Type B pancreatic cell (in vitro differentiated cells): Measurements from ENCODE around the gene SLC34A1. TPM values are rescaled to one million over a fixed set of nuclear protein-coding genes. Genes with fewer than 3 reads are reported as not detected.

ENCODE experiments used
- DNase-seq: peaks from one replicate; pipeline ENCODE4 v3.0.0; 2021; ENCODE audit warnings: mixed read lengths; ENCODE audit not compliant: unreplicated experiment; ENCODE audit errors: extremely low spot score
- H3K27ac Mint-ChIP-seq: 2 replicates; pipeline ENCODE4 v1.8.0; 2021; ENCODE audit warnings: mild to moderate bottlenecking, mixed read lengths
- H3K27me3 Mint-ChIP-seq: 2 replicates; pipeline ENCODE4 v1.8.0; 2021; ENCODE audit warnings: mixed read lengths
- H3K36me3 Mint-ChIP-seq: 2 replicates; pipeline ENCODE4 v1.8.0; 2021; ENCODE audit warnings: mixed read lengths
- H3K4me1 Mint-ChIP-seq: one replicate; pipeline ENCODE4 v1.8.0; 2021; ENCODE audit warnings: mixed read lengths; ENCODE audit not compliant: unreplicated experiment
- H3K4me3 Mint-ChIP-seq: 2 replicates; pipeline ENCODE4 v1.8.0; 2021; ENCODE audit warnings: mild to moderate bottlenecking, mixed read lengths
- H3K9me3 Mint-ChIP-seq: 2 replicates; pipeline ENCODE4 v1.8.0; 2021; ENCODE audit warnings: mixed read lengths
- total RNA-seq: library from RNA; stranded (reverse); gene quantifications from 2 replicates; pipeline ENCODE4 v1.2.1, GENCODE V29; 2021; ENCODE audit warnings: low replicate concordance
- TF ChIP-seq, protein P1 (sequence below): fragments of 200-600 bp; sonication (generic); conservative IDR thresholded peaks from 2 replicates; pipeline ENCODE4 v1.5.0; 2021; ENCODE audit warnings: antibody characterized with exemption, mild to moderate bottlenecking

The SLC34A1 gene
- total RNA-seq, 1 donor from 2014 or later, result 0.22 TPM

DNA sequence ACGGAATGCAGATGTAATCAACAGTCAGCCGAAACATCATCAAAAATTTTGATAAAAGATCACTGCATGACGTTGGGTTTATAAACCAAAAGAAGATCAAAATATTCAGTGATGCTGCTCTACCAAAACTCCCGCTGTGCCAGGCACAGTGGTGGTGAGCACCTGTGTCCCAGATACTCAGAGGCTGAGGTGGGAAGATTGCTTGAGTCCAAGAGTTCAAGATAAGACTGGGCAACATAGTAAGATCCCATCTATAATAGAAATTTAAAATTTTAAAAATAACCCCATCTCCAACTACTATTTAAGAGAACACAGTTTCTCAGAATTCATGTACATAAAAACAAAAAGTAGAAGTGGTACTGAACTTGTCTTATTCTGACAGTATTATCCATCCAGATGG lies 36.5 kb upstream of the SLC34A1 start:
- TF ChIP-seq, protein P1, sequence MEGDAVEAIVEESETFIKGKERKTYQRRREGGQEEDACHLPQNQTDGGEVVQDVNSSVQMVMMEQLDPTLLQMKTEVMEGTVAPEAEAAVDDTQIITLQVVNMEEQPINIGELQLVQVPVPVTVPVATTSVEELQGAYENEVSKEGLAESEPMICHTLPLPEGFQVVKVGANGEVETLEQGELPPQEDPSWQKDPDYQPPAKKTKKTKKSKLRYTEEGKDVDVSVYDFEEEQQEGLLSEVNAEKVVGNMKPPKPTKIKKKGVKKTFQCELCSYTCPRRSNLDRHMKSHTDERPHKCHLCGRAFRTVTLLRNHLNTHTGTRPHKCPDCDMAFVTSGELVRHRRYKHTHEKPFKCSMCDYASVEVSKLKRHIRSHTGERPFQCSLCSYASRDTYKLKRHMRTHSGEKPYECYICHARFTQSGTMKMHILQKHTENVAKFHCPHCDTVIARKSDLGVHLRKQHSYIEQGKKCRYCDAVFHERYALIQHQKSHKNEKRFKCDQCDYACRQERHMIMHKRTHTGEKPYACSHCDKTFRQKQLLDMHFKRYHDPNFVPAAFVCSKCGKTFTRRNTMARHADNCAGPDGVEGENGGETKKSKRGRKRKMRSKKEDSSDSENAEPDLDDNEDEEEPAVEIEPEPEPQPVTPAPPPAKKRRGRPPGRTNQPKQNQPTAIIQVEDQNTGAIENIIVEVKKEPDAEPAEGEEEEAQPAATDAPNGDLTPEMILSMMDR, result no peak
- H3K36me3 Mint-ChIP-seq, result peaks cover 6% of the 10 kb centered on the region
- H3K27me3 Mint-ChIP-seq, result no peaks in the 10 kb centered on the region
- H3K4me3 Mint-ChIP-seq, result no peak overlapping the region
- no peak for DNase-seq
- no peak overlapping the region for H3K27ac Mint-ChIP-seq
- H3K9me3 Mint-ChIP-seq, result no peaks in the 10 kb centered on the region
- peaks cover 27% of the 10 kb centered on the region for H3K4me1 Mint-ChIP-seq

DNA sequence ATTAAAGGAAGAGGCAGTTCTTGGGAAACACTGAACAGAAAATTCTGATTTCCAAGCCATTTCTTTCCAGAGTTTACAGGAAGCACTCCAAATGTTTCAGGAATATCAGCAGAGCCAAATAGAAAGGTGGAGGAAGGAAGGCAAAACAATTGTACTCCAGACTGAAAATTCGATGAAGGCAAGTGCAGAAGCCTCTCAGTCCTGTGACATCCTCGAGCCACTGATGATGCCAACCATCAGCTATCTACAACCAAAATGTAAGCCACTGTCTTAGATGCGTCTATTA lies 34.9 kb upstream of the SLC34A1 start:
- Mint-ChIP-seq H3K27ac (peak overlapping the region; percentile 99), H3K9me3 (no peaks in the 10 kb centered on the region), H3K27me3 (peaks cover 2% of the 10 kb centered on the region), H3K4me1 (peaks cover 27% of the 10 kb centered on the region), H3K4me3 (peak overlapping the region; percentile 100), H3K36me3 (no peaks in the 10 kb centered on the region)
- TF ChIP-seq, protein P1, result no peak
- no peak for DNase-seq

DNA sequence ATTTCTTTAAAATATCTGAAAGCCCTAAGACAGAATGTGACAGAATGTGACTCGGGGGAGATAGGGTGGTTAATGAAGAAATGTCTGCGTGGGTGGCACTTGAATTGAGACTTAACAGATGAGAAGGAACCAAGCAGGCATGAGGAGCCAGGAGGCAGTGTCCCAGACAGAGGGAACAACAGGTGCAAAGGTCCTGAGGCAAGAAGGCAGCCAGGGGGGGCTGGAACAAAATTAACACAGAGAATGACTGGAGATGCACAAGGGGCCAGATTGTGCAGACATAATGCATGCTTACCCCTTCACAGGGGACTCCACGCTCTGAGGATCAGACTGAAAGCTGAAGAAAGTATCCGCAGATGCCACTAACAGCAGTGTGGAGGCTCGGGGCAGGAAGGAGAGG lies 34.5 kb upstream of the SLC34A1 start:
- peak overlapping the region; percentile 99 for H3K27ac Mint-ChIP-seq
- H3K36me3 Mint-ChIP-seq, result no peaks in the 10 kb centered on the region
- DNase-seq, result no peak
- peaks cover 27% of the 10 kb centered on the region for H3K4me1 Mint-ChIP-seq
- H3K9me3 Mint-ChIP-seq, result no peaks in the 10 kb centered on the region
- peaks cover 7% of the 10 kb centered on the region for H3K27me3 Mint-ChIP-seq
- H3K4me3 Mint-ChIP-seq, result peak overlapping the region; percentile 100
- TF ChIP-seq, protein P1, result no peak

DNA sequence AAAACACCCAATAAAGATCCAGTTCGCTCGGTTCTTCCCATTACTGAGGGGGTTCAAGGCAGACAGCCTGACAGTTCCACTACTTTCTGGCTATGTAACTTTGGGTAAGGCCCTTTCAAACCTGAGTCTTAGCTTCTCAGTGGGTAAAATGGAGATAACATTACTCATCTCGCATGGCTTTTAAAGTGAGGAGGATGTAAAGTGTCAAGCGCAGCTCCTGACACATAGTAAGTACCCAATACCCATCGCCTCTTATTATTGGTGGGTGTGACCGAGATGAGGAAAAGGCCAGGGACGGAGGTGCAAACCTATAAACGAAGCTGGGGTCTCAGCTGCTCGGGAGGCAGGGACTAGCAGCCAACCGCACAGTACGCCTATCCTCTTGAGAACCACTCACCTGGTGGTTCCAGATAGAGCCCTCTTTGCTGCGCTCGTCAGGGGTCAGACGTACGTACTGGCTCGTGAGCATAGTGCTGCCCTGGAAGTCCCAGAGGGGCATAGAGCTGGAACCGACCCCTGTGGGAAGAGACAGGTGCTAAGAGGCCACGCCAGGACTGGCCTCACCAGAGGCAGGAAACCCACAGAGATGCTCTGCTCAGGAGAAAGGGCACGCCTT lies 33.4 kb upstream of the SLC34A1 start:
- Mint-ChIP-seq H3K27me3 (peaks cover 11% of the 10 kb centered on the region), H3K36me3 (no peaks in the 10 kb centered on the region), H3K9me3 (no peaks in the 10 kb centered on the region), H3K27ac (peak overlapping the region; percentile 99), H3K4me1 (peaks cover 27% of the 10 kb centered on the region), H3K4me3 (peak overlapping the region; percentile 100)
- TF ChIP-seq, protein P1, result no peak
- DNase-seq, result no peak

DNA sequence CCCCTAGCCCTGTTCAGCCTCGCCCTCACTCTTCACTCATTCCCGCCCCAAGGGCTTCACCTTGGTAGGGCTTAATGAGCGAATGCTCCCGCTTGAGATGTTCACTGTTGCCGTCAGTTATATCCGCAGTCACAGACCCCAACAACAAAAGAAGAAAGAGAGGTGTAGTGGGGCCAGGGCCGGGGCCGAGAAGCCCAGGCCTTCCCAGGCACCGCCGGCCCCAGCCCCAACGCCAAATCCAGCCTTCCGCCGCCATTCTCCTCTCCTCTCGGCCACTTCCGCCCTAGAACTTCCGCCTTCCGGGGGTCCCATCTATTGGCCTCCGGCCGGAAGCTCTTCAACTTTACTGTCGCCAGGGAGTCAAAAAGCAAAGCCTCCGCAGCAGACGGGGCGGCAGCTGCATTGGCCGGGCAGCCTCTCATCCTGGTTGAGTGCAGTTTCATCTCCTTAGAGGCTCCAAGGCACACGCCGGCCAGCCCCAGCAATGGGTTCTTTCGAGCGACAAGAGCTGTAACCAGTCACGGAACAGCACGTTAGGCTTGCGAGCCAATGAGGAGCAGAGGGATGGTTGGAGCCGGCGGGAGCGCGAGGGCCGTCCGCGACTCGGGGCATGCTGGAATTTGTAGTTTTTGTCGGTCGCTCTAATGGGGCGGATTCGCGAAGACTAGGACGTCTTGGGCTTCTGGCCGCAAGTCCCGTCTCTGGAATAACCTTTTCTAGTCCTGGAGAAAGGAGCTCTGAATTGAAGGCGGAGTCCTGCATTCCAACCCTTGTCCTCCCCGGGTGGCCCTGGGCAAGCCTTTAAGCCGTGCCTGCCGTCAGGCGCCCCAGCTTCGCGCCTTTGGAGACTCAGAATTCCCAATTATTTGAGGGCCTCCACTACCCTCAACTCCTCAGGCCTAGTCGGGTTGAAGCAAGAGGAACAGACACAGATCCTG lies 32.6 kb upstream of the SLC34A1 start, which contains the start of gene LMAN2:
LMAN2 (minus strand) TSS at position 277 of the 938 bp plus-strand sequence; CDS start at position 256, 21 bp downstream.
- TF ChIP-seq, protein P1, result no peak

More for the DNA sequence above, 32.6 kb upstream of the SLC34A1 start, which contains the start of gene LMAN2:
- H3K27me3 Mint-ChIP-seq, result peaks cover 15% of the 10 kb centered on the region
- H3K4me3 Mint-ChIP-seq, result peak within 1 kb of the TSS; percentile 100
- DNase-seq, result peak; percentile 90
- H3K4me1 Mint-ChIP-seq, result peaks cover 27% of the 10 kb centered on the region
- no peaks in the 10 kb centered on the region for H3K36me3 Mint-ChIP-seq
- peak within 1 kb of the TSS; percentile 99 for H3K27ac Mint-ChIP-seq
- no peaks in the 10 kb centered on the region for H3K9me3 Mint-ChIP-seq
